DOHH2 (cell line): Measurements from ENCODE around the gene RNF212.
A peak's percentile ranks its signal among the peaks of the same experiment; 100 is the strongest.

ENCODE experiments used
- H3F3A ChIP-seq: fragments of 200-600 bp; sonication (generic), shearing (Covaris generic); 2 replicates; pipeline ENCODE4 v1.6.0; 2016; ENCODE audit warnings: antibody characterized with exemption, mild to moderate bottlenecking; ENCODE audit not compliant: control insufficient read depth, insufficient read depth
- H3K27ac ChIP-seq: fragments of 200-600 bp; sonication (generic); 2 replicates; pipeline ENCODE4 v1.5.1; 2014; ENCODE audit warnings: low read depth, mild to moderate bottlenecking, low read length, moderate library complexity
- H3K27me3 ChIP-seq: fragments of 200-600 bp; sonication (generic); 2 replicates; pipeline ENCODE4 v1.6.1; 2014; ENCODE audit warnings: mild to moderate bottlenecking, low read length, mixed read lengths; ENCODE audit not compliant: control insufficient read depth
- H3K36me3 ChIP-seq: fragments of 200-600 bp; sonication (generic); 2 replicates; pipeline ENCODE4 v1.6.1; 2014; ENCODE audit warnings: mild to moderate bottlenecking, low read length, moderate library complexity, mixed read lengths; ENCODE audit not compliant: control insufficient read depth
- H3K4me1 ChIP-seq: fragments of 200-600 bp; sonication (generic); 2 replicates; pipeline ENCODE4 v1.6.1; 2014; ENCODE audit warnings: mild to moderate bottlenecking, low read length, mixed read lengths; ENCODE audit not compliant: control insufficient read depth
- H3K4me2 ChIP-seq: fragments of 200-600 bp; sonication (generic); 2 replicates; pipeline ENCODE4 v1.6.0; 2014; ENCODE audit warnings: mild to moderate bottlenecking, low read length, moderate library complexity
- H3K4me3 ChIP-seq: fragments of 200-600 bp; sonication (generic); 2 replicates; pipeline ENCODE4 v1.5.1; 2014; ENCODE audit warnings: mild to moderate bottlenecking, low read length, mixed read lengths
- H3K79me2 ChIP-seq: fragments of 200-600 bp; sonication (generic); 2 replicates; pipeline ENCODE4 v1.6.1; 2014; ENCODE audit warnings: mild to moderate bottlenecking, low read length, mixed read lengths; ENCODE audit not compliant: control insufficient read depth
- H3K9me2 ChIP-seq: fragments of 200-600 bp; sonication (generic); replicated peaks from 2 replicates; pipeline ENCODE4 v1.6.1; 2014; ENCODE audit warnings: mild to moderate bottlenecking, low read length, mixed read lengths; ENCODE audit not compliant: control insufficient read depth
- H3K9me3 ChIP-seq: fragments of 200-600 bp; sonication (generic); 2 replicates; pipeline ENCODE4 v1.6.1; 2014; ENCODE audit warnings: antibody characterized with exemption, low read length, mixed read lengths; ENCODE audit not compliant: control insufficient read depth, insufficient read depth
- H4K20me1 ChIP-seq: fragments of 200-600 bp; sonication (generic); 2 replicates; pipeline ENCODE4 v1.6.0; 2014; ENCODE audit warnings: low read depth, mild to moderate bottlenecking, antibody characterized with exemption, low read length, moderate library complexity; ENCODE audit not compliant: control insufficient read depth, insufficient read depth
- CTCF ChIP-seq: fragments of 200-600 bp; sonication (generic); IDR thresholded peaks from one replicate; pipeline ENCODE4 v1.5.1; 2014; ENCODE audit warnings: antibody characterized with exemption, mild to moderate bottlenecking, low read depth, low read length; ENCODE audit not compliant: poor library complexity, severe bottlenecking
- EZH2phosphoT487 ChIP-seq: fragments of 200-600 bp; sonication (generic); IDR thresholded peaks from 2 replicates; pipeline ENCODE4 v1.6.1; 2017; ENCODE audit warnings: borderline replicate concordance, mild to moderate bottlenecking, antibody characterized with exemption, low read length, moderate library complexity, mixed read lengths

The RNF212 gene

GRCh38 chr4:1136048-1136447, 22.7 kb upstream of the RNF212 start:
- TF ChIP-seq CTCF: no peak
- no peak for TF ChIP-seq EZH2phosphoT487
- H3K27me3 ChIP-seq: no peaks in the 10 kb centered on the region
- H3K4me2 ChIP-seq: no peak overlapping the region
- no peak overlapping the region for H3K27ac ChIP-seq
- no peaks in the 10 kb centered on the region for H4K20me1 ChIP-seq
- no peaks in the 10 kb centered on the region for H3K36me3 ChIP-seq
- no peaks in the 10 kb centered on the region for H3K79me2 ChIP-seq
- H3K9me3 ChIP-seq: no peaks in the 10 kb centered on the region
- H3K9me2 ChIP-seq: no peaks in the 10 kb centered on the region
- no peaks in the 10 kb centered on the region for H3F3A ChIP-seq
- no peak overlapping the region for H3K4me3 ChIP-seq
- H3K4me1 ChIP-seq: peaks cover 15% of the 10 kb centered on the region

- Histone ChIP-seq H4K20me1 (no peaks in the 10 kb centered on the region), H3K27me3 (peaks cover 10% of the 10 kb centered on the region), H3K36me3 (no peaks in the 10 kb centered on the region), H3K9me2 (no peaks in the 10 kb centered on the region), H3K4me2 (no peak overlapping the region), H3K27ac (no peak overlapping the region), H3K9me3 (no peaks in the 10 kb centered on the region), H3F3A (no peaks in the 10 kb centered on the region), H3K4me1 (peaks cover 13% of the 10 kb centered on the region), H3K4me3 (no peak overlapping the region), H3K79me2 (no peaks in the 10 kb centered on the region)
- TF ChIP-seq EZH2phosphoT487 (no peak), CTCF (no peak)
Observed at GRCh38 chr4:1133033-1133432, 19.7 kb upstream of the RNF212 start.

- H3K4me1 ChIP-seq: peaks cover 13% of the 10 kb centered on the region
- H3K27ac ChIP-seq: no peak overlapping the region
- peaks cover 17% of the 10 kb centered on the region for H3K27me3 ChIP-seq
- no peaks in the 10 kb centered on the region for H3K9me2 ChIP-seq
- H3K4me2 ChIP-seq: no peak overlapping the region
- TF ChIP-seq EZH2phosphoT487 (no peak), CTCF (peak; percentile 99)
- H4K20me1 ChIP-seq: no peaks in the 10 kb centered on the region
- no peaks in the 10 kb centered on the region for H3K79me2 ChIP-seq
- no peaks in the 10 kb centered on the region for H3K36me3 ChIP-seq
- H3K4me3 ChIP-seq: no peak overlapping the region
- H3K9me3 ChIP-seq: no peaks in the 10 kb centered on the region
- H3F3A ChIP-seq: no peaks in the 10 kb centered on the region
Observed at GRCh38 chr4:1130316-1131186, 17.2 kb upstream of the RNF212 start.
